ENCODE data around the gene CD99L2. TPM values are rescaled to one million over a fixed set of nuclear protein-coding genes. Genes with fewer than 3 reads are reported as not detected.

Gene CD99L2
- total RNA-seq, 1 experiment from 2014 or later, result 9.4 TPM

DNA sequence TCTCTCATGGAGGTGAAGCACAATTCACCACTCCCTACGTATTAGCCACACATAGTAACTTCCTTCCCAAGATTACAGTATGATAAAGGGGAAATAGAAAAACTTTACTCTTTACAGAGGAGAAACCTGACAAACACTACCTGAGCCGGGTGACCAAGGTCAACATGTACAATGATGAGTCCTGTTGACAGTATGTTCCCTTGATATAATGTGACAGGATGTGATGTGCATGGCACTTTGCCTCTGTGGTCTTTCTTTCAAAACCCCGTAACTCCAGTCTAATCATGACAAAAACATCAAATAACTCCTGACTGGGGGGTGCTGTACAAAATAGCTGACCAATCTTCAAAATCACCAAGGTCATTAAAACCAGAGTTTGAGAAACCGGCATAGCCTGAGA, 60.6 kb downstream of the CD99L2 start:
- peaks cover 11% of the 10 kb centered on the region for H3K4me1 Mint-ChIP-seq
- peaks cover 10% of the 10 kb centered on the region for H3K36me3 Mint-ChIP-seq
- ChIA-PET CTCF (no interaction called here), POLR2A (no interaction called here)
- peaks cover 13% of the 10 kb centered on the region for H3K9me3 Mint-ChIP-seq
- no peak overlapping the region for H3K4me3 Mint-ChIP-seq
- no peaks in the 10 kb centered on the region for H3K27me3 Mint-ChIP-seq (ENCODE audit: low read depth)
- no peak overlapping the region for H3K27ac Mint-ChIP-seq
- ATAC-seq (no peak), DNase-seq (ENCODE audit: low spot score) (no peak)
- TF ChIP-seq TEAD4 (CRISPR knock-in tag; IDR thresholded peaks at IDR 0.05) (no peak), ZNF423 (CRISPR knock-in tag; IDR thresholded peaks at IDR 0.05) (no peak), NFYB (CRISPR knock-in tag; conservative IDR thresholded peaks at IDR 0.05; ENCODE audit: low read depth) (no peak), TEAD1 (CRISPR knock-in tag; IDR thresholded peaks at IDR 0.05) (no peak), AFF4 (CRISPR knock-in tag; IDR thresholded peaks at IDR 0.05; ENCODE audit: borderline replicate concordance) (no peak), MAX (CRISPR knock-in tag; IDR thresholded peaks at IDR 0.05) (no peak), ELF4 (CRISPR knock-in tag; IDR thresholded peaks at IDR 0.05; ENCODE audit: low read depth) (no peak), CREM (CRISPR knock-in tag; IDR thresholded peaks at IDR 0.05) (no peak), E2F1 (CRISPR knock-in tag; IDR thresholded peaks at IDR 0.05) (no peak), SMAD3 (CRISPR knock-in tag; IDR thresholded peaks at IDR 0.05; ENCODE audit: borderline replicate concordance) (no peak), PREB (CRISPR knock-in tag; IDR thresholded peaks at IDR 0.05; ENCODE audit: borderline replicate concordance) (no peak), ZNF532 (CRISPR knock-in tag; IDR thresholded peaks at IDR 0.05; ENCODE audit: borderline replicate concordance) (no peak), NFATC4 (CRISPR knock-in tag; IDR thresholded peaks at IDR 0.05) (no peak), ZNF138 (CRISPR knock-in tag; conservative IDR thresholded peaks at IDR 0.05) (no peak), NR3C1 (CRISPR knock-in tag; conservative IDR thresholded peaks at IDR 0.05; ENCODE audit: low read depth) (no peak), GRHL2 (CRISPR knock-in tag; IDR thresholded peaks at IDR 0.05; ENCODE audit: insufficient replicate concordance, severe bottlenecking) (no peak), SP1 (CRISPR knock-in tag; conservative IDR thresholded peaks at IDR 0.05) (no peak)
- TF ChIP-seq, protein P1, sequence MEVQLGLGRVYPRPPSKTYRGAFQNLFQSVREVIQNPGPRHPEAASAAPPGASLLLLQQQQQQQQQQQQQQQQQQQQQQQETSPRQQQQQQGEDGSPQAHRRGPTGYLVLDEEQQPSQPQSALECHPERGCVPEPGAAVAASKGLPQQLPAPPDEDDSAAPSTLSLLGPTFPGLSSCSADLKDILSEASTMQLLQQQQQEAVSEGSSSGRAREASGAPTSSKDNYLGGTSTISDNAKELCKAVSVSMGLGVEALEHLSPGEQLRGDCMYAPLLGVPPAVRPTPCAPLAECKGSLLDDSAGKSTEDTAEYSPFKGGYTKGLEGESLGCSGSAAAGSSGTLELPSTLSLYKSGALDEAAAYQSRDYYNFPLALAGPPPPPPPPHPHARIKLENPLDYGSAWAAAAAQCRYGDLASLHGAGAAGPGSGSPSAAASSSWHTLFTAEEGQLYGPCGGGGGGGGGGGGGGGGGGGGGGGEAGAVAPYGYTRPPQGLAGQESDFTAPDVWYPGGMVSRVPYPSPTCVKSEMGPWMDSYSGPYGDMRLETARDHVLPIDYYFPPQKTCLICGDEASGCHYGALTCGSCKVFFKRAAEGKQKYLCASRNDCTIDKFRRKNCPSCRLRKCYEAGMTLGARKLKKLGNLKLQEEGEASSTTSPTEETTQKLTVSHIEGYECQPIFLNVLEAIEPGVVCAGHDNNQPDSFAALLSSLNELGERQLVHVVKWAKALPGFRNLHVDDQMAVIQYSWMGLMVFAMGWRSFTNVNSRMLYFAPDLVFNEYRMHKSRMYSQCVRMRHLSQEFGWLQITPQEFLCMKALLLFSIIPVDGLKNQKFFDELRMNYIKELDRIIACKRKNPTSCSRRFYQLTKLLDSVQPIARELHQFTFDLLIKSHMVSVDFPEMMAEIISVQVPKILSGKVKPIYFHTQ (CRISPR knock-in tag; IDR thresholded peaks at IDR 0.05), result no peak
- TF ChIP-seq, protein P2, sequence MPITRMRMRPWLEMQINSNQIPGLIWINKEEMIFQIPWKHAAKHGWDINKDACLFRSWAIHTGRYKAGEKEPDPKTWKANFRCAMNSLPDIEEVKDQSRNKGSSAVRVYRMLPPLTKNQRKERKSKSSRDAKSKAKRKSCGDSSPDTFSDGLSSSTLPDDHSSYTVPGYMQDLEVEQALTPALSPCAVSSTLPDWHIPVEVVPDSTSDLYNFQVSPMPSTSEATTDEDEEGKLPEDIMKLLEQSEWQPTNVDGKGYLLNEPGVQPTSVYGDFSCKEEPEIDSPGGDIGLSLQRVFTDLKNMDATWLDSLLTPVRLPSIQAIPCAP (CRISPR knock-in tag; IDR thresholded peaks at IDR 0.05), result no peak
